ENCODE measurements around the gene NUP210.

The NUP210 gene

DNA sequence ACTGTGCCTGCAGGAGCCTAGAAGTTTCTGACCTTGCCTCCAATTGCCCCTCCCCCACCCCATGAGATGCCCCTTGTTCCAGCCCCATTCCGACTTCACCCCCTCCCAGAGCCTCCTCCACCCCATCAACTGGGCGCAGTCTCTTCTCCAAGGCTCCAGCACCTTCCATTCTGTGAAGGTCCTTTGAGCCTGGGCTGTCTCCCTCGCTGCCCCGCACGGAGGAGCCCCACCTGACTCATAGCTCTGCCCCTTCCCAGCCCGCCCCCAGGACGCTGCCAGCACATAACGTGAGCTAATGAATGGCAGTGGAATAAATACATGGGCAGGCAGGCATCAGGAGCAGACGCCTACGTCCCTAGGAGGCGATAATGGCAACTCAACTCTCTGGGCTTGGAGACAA is 113.1 kb downstream of the NUP210 start:
- Histone ChIP-seq H2BK120ac (ENCODE audit: low read depth, low read length) (no peak overlapping the region), H3K79me1 (ENCODE audit: low read length) (no peaks in the 10 kb centered on the region), H3K23ac (ENCODE audit: low read length) (no peak overlapping the region), H3K4me1 (ENCODE audit: control insufficient read depth, low read depth, low read length) (no peaks in the 10 kb centered on the region), H4K8ac (ENCODE audit: low read depth, low read length) (no peak overlapping the region), H3K4ac (ENCODE audit: low read depth, low read length) (no peak overlapping the region), H3K56ac (ENCODE audit: low read length) (no peak overlapping the region), H3K27ac (ENCODE audit: low read depth, low read length) (no peak overlapping the region), H3K9ac (ENCODE audit: low read length) (no peak overlapping the region), H3K18ac (ENCODE audit: low read length) (no peak overlapping the region), H3K79me2 (ENCODE audit: control insufficient read depth, insufficient read depth, low read length) (no peaks in the 10 kb centered on the region), H2BK5ac (ENCODE audit: low read length) (no peak overlapping the region), H3K36me3 (ENCODE audit: control insufficient read depth, insufficient read depth, low read length) (no peaks in the 10 kb centered on the region), H3K4me2 (ENCODE audit: low read length) (no peak overlapping the region), H2BK15ac (replicated peaks; ENCODE audit: low read depth) (no peak overlapping the region), H4K5ac (ENCODE audit: low read length) (no peak overlapping the region), H3K27me3 (ENCODE audit: insufficient read depth, low read length, poor library complexity) (no peaks in the 10 kb centered on the region), H3K4me3 (ENCODE audit: low read length) (no peak overlapping the region), H2AK5ac (ENCODE audit: low read length) (no peak overlapping the region)
- DNase-seq: no peak
- WGBS (ENCODE audit: extremely low coverage, insufficient coverage, low lambda C conversion rate): no CpG with 5 or more reads among the region's 11 CpGs

DNA sequence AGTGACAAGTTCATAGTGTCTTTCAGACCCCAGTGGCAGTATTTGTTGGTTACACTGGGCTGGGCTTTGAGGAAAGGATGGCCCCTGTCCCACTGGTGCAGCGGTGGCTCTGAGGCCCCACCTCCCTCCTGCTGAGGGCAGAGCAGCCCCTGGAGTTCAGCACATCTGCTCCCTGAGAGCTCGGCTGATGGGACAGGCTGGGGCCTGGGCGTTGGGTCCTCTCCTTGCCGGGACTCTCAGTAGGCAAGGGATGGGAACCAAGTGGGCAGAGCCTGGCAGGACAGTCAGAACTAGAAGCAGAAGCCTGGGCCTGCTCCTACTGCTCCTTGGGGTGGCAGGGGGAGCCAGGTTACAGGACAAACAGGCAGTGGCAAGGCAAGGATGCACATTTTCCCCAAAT is 114.5 kb downstream of the NUP210 start:
- no peaks in the 10 kb centered on the region for H3K36me3 ChIP-seq (ENCODE audit: control insufficient read depth, insufficient read depth, low read length)
- WGBS (ENCODE audit: extremely low coverage, insufficient coverage, low lambda C conversion rate): no CpG with 5 or more reads among the region's 4 CpGs
- H4K5ac ChIP-seq (ENCODE audit: low read length): no peak overlapping the region

DNA sequence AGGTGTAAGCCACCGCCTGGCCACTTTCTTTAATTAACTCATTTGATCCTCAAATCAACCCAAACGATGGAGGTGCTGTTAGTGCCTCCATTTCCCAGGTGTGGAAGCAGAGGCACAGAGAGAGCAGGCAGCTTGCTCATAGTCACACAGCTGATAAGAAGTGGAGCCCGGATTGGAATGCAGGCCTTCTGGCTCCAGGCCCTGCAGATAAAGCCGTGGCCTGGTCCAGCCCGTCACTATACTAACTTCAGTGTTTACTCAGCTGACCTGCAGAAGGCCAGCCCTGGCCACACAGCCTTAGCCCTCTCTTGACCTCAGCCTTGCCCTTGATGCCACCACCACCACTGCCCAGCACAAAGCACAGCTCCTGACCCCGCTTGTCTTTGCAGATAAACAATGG is 116.7 kb downstream of the NUP210 start:
- WGBS (ENCODE audit: extremely low coverage, insufficient coverage, low lambda C conversion rate): no CpG with 5 or more reads among the region's 6 CpGs
- H4K5ac ChIP-seq (ENCODE audit: low read length): no peak overlapping the region
- H3K79me2 ChIP-seq (ENCODE audit: control insufficient read depth, insufficient read depth, low read length): no peaks in the 10 kb centered on the region
- no peak overlapping the region for H2BK15ac ChIP-seq (replicated peaks; ENCODE audit: low read depth)
- peak overlapping the region; percentile 25 for H3K56ac ChIP-seq (ENCODE audit: low read length)
- peak; percentile 13 for DNase-seq
- no peak overlapping the region for H3K4ac ChIP-seq (ENCODE audit: low read depth, low read length)
- no peak overlapping the region for H2BK120ac ChIP-seq (ENCODE audit: low read depth, low read length)
- no peak overlapping the region for H2BK5ac ChIP-seq (ENCODE audit: low read length)
- H3K79me1 ChIP-seq (ENCODE audit: low read length): no peaks in the 10 kb centered on the region
- H3K4me1 ChIP-seq (ENCODE audit: control insufficient read depth, low read depth, low read length): no peaks in the 10 kb centered on the region
- no peak overlapping the region for H2AK5ac ChIP-seq (ENCODE audit: low read length)
- H3K27ac ChIP-seq (ENCODE audit: low read depth, low read length): no peak overlapping the region
- no peaks in the 10 kb centered on the region for H3K27me3 ChIP-seq (ENCODE audit: insufficient read depth, low read length, poor library complexity)
- no peak overlapping the region for H3K23ac ChIP-seq (ENCODE audit: low read length)
- no peaks in the 10 kb centered on the region for H3K36me3 ChIP-seq (ENCODE audit: control insufficient read depth, insufficient read depth, low read length)
- no peak overlapping the region for H3K18ac ChIP-seq (ENCODE audit: low read length)
- H3K4me2 ChIP-seq (ENCODE audit: low read length): no peak overlapping the region
- H4K8ac ChIP-seq (ENCODE audit: low read depth, low read length): no peak overlapping the region
- H3K4me3 ChIP-seq (ENCODE audit: low read length): no peak overlapping the region
- H3K9ac ChIP-seq (ENCODE audit: low read length): no peak overlapping the region

More for the DNA sequence above, 114.5 kb downstream of the NUP210 start:
- H2BK120ac ChIP-seq (ENCODE audit: low read depth, low read length): no peak overlapping the region
- no peak overlapping the region for H3K4me3 ChIP-seq (ENCODE audit: low read length)
- no peak overlapping the region for H3K4me2 ChIP-seq (ENCODE audit: low read length)
- no peak for DNase-seq
- no peak overlapping the region for H3K56ac ChIP-seq (ENCODE audit: low read length)
- H2AK5ac ChIP-seq (ENCODE audit: low read length): no peak overlapping the region
- H2BK15ac ChIP-seq (replicated peaks; ENCODE audit: low read depth): no peak overlapping the region
- H3K79me2 ChIP-seq (ENCODE audit: control insufficient read depth, insufficient read depth, low read length): no peaks in the 10 kb centered on the region
- H3K4me1 ChIP-seq (ENCODE audit: control insufficient read depth, low read depth, low read length): no peaks in the 10 kb centered on the region
- no peak overlapping the region for H3K9ac ChIP-seq (ENCODE audit: low read length)
- H3K4ac ChIP-seq (ENCODE audit: low read depth, low read length): no peak overlapping the region
- no peak overlapping the region for H3K18ac ChIP-seq (ENCODE audit: low read length)
- H2BK5ac ChIP-seq (ENCODE audit: low read length): no peak overlapping the region
- no peaks in the 10 kb centered on the region for H3K79me1 ChIP-seq (ENCODE audit: low read length)
- H3K23ac ChIP-seq (ENCODE audit: low read length): no peak overlapping the region
- H3K27me3 ChIP-seq (ENCODE audit: insufficient read depth, low read length, poor library complexity): no peaks in the 10 kb centered on the region
- no peak overlapping the region for H3K27ac ChIP-seq (ENCODE audit: low read depth, low read length)
- H4K8ac ChIP-seq (ENCODE audit: low read depth, low read length): no peak overlapping the region

DNA sequence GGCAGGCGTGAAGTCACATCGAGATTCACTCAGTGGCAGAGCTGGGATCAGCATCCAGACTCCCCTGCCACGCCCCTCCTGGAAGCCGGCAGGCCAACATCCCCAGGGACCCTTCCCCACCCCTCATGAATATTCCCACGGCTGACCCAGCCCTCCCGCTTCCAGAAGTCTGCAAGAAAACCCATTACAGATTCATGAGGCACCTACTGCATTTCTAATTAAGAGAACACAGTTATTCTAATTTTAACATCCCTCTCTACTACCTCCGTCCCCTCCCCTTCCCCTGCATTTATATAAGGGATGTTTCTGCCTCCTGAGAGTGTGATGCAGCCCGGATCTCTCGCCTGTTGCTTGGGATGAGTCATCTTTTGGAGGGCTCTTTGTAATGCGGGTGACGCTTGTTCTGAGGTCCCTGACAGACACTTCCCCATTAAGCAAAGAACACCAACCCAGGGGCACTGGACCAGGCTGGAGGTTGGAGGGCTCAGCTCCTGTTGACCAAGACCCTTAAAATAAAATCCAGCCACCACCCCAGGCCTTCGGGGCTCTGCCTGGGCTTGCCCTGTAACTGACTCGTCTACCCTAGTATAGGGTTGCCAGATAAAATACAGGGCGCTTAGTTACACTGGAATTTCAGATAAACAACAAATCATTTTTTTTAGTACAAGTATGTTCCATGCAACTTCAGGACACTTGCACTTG is 118.7 kb downstream of the NUP210 start:
- H2BK15ac ChIP-seq (replicated peaks; ENCODE audit: low read depth): no peak overlapping the region
- H3K79me2 ChIP-seq (ENCODE audit: control insufficient read depth, insufficient read depth, low read length): no peaks in the 10 kb centered on the region
- no peak overlapping the region for H2AK5ac ChIP-seq (ENCODE audit: low read length)
- DNase-seq: peak; percentile 96
- no peaks in the 10 kb centered on the region for H3K36me3 ChIP-seq (ENCODE audit: control insufficient read depth, insufficient read depth, low read length)
- H3K4me3 ChIP-seq (ENCODE audit: low read length): no peak overlapping the region
- H3K4me2 ChIP-seq (ENCODE audit: low read length): no peak overlapping the region
- no peaks in the 10 kb centered on the region for H3K79me1 ChIP-seq (ENCODE audit: low read length)
- peak overlapping the region; percentile 67 for H3K27ac ChIP-seq (ENCODE audit: low read depth, low read length)
- H3K4me1 ChIP-seq (ENCODE audit: control insufficient read depth, low read depth, low read length): peaks cover 1% of the 10 kb centered on the region
- peak overlapping the region; percentile 51 for H3K56ac ChIP-seq (ENCODE audit: low read length)
- no peak overlapping the region for H4K8ac ChIP-seq (ENCODE audit: low read depth, low read length)
- no peak overlapping the region for H3K4ac ChIP-seq (ENCODE audit: low read depth, low read length)
- H3K9ac ChIP-seq (ENCODE audit: low read length): no peak overlapping the region
- H3K18ac ChIP-seq (ENCODE audit: low read length): no peak overlapping the region
- no peak overlapping the region for H4K5ac ChIP-seq (ENCODE audit: low read length)
- H2BK120ac ChIP-seq (ENCODE audit: low read depth, low read length): no peak overlapping the region
- H3K23ac ChIP-seq (ENCODE audit: low read length): no peak overlapping the region
- no peak overlapping the region for H2BK5ac ChIP-seq (ENCODE audit: low read length)
- H3K27me3 ChIP-seq (ENCODE audit: insufficient read depth, low read length, poor library complexity): no peaks in the 10 kb centered on the region
- no CpG with 5 or more reads among the region's 14 CpGs for WGBS (ENCODE audit: extremely low coverage, insufficient coverage, low lambda C conversion rate)

DNA sequence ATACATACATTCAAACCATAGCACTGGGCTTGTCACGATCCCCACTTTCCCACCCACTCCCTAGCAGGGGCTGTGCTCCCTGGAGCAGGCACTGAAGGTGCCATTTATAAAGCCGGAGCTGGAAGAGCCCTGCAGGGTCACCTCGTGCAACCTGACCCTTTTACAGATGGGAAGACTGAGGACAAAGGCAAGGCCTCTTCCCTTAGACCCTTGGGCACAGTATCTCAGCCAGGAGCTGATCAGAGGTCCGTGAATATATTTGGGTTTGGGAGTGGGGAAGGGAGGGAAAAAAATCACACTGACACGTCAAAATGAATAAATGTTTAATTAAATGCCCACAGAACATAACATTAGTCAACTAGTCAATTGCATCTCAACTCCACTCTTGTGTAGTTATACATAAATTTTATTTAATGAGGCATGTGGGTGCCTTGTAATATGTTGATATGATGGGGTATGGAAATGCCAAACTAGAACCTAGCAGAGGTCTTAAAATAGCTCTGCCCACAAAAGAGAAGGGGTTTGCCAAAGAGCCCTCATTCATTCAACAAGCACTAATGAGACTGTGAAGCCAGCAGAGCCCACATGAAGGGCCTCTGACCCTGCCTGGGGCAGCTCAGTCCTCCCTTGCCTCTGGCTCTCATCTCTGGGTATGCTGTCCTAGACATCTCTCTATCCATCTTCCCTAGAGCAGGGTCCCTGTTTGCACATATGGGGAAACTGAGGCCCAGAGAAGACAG is 119.4 kb downstream of the NUP210 start:
- H4K5ac ChIP-seq (ENCODE audit: low read length): no peak overlapping the region
- no peak overlapping the region for H2BK15ac ChIP-seq (replicated peaks; ENCODE audit: low read depth)
- H3K56ac ChIP-seq (ENCODE audit: low read length): peak overlapping the region; percentile 30
- H2BK5ac ChIP-seq (ENCODE audit: low read length): no peak overlapping the region
- H3K4ac ChIP-seq (ENCODE audit: low read depth, low read length): no peak overlapping the region
- no peak for DNase-seq
- peaks cover 1% of the 10 kb centered on the region for H3K4me1 ChIP-seq (ENCODE audit: control insufficient read depth, low read depth, low read length)
- WGBS (ENCODE audit: extremely low coverage, insufficient coverage, low lambda C conversion rate): no CpG with 5 or more reads among the region's 5 CpGs
- no peak overlapping the region for H2AK5ac ChIP-seq (ENCODE audit: low read length)
- H3K4me3 ChIP-seq (ENCODE audit: low read length): no peak overlapping the region
- H2BK120ac ChIP-seq (ENCODE audit: low read depth, low read length): no peak overlapping the region
- H3K23ac ChIP-seq (ENCODE audit: low read length): no peak overlapping the region
- no peak overlapping the region for H4K8ac ChIP-seq (ENCODE audit: low read depth, low read length)
- H3K9ac ChIP-seq (ENCODE audit: low read length): no peak overlapping the region
- no peak overlapping the region for H3K27ac ChIP-seq (ENCODE audit: low read depth, low read length)
- no peak overlapping the region for H3K18ac ChIP-seq (ENCODE audit: low read length)
- no peaks in the 10 kb centered on the region for H3K27me3 ChIP-seq (ENCODE audit: insufficient read depth, low read length, poor library complexity)
- no peaks in the 10 kb centered on the region for H3K79me1 ChIP-seq (ENCODE audit: low read length)
- H3K4me2 ChIP-seq (ENCODE audit: low read length): no peak overlapping the region
- no peaks in the 10 kb centered on the region for H3K36me3 ChIP-seq (ENCODE audit: control insufficient read depth, insufficient read depth, low read length)
- no peaks in the 10 kb centered on the region for H3K79me2 ChIP-seq (ENCODE audit: control insufficient read depth, insufficient read depth, low read length)
